CD4-positive, alpha-beta T cell treated with Interleukin-6 for 4 hours (primary cell): ENCODE results near the gene PHOSPHO1.
"Not testable (repeated sequence)": the region's sequence is repeated elsewhere in the genome, so short reads cannot be mapped to it uniquely, and the experiment has no call there.

Experiments
- DNase-seq: peaks from one replicate; pipeline ENCODE4 v3.0.0-alpha.2; 2020; ENCODE audit warnings: mixed read lengths

PHOSPHO1 gene, protein sequence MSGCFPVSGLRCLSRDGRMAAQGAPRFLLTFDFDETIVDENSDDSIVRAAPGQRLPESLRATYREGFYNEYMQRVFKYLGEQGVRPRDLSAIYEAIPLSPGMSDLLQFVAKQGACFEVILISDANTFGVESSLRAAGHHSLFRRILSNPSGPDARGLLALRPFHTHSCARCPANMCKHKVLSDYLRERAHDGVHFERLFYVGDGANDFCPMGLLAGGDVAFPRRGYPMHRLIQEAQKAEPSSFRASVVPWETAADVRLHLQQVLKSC

DNA sequence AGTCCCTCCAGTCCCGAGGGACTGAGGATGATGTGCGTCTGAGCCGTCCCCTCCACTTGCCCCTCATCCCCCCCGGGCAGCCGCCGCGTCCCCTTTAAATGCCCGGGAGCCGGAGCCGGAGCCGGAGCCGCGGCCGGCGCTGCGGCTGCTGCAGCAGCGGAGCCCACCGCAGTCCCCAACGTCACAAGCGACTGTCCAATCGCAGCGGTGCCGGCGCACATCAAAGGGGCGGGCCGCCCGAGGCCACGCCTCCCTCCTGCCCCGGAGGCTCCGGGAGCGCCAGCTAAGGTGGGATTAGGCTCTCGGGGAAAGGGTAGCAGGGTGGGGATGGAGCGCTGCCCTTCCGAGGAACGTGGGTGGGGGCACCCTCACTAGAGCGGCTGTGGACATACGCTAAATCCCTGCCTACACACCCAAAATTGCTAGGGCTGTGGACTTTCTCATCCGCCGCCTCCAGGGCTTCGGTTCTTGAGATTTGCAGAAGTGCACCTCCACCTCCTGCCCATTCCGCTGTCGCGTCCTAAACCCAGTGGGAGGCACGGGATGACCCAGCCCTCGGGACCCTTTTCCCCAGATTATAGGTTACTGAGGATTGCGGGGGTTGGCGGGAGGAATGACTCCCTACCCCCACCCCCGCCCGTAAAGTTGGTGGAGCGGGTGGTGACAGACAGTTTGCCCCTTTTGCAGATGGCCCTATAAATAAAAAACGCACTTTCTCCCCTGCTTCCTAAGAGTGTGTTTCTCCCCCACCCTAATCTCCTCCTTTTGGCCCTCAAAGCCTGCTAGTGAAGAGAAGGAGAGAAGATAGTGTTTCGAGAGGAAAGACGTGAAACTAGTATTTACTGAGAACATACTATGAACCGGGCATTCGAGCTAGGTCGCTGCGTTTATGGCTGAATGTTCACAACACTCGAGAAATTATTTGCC lies at the start of gene PHOSPHO1:
TSS of gene PHOSPHO1 (minus strand) at position 152 of the 927 bp plus-strand sequence. CDS start 4,096 bp downstream, outside the sequence.
- peak; percentile 89 for DNase-seq

DNA sequence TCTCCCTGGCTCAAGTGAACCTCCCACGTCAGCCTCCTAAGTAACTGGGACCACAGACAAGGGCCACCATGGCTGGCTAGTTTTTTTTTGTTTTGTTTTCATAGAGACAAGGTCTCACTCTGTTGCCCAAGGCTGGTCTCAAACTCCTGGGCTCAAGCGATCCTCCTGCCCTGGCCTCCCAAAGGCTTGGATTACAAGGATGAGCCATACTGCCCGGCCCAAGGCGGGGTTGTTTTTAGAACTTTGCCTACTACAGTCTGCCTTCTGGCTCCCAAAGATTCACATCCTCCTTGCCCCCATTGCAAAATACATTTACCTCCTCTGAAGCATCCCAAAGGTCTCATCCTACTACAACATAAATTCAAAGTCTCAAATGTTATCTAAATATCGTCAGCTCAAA lies 49.5 kb upstream of the PHOSPHO1 start:
- no peak for DNase-seq

DNA sequence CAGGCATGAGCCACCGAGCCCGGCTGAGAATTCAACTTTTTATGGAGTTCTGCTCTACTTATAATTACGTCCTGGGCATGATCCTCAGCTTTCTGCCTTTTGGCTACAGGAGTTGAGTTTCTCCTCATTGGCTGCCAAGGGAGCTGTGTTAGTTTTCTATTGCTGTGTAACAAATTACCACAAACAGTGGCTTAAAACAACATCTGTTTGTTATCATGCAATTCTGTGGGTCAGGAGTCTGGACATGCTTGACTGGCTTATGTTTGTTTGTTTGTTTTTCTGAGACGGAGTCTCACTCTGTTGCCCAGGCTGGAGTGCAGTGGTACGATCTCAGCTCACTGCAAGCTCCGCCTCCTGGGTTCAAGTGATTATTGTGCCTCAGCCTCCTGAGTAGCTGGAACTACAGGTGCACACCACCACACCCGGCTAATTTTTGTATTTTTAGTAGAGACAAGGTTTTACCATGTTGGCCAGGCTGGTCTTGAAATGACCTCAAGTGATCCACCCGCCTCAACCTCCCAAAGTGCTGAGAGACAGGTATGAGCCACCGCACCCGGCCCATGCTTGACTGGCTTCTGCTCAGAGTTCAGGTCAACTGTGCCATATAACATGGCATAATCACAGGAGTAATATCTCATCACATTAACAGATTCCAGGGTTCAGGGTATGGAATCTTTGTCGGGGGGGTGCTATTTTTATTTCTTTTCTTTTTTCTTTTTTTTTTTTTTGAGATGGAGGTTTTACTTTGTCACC lies 48.9 kb upstream of the PHOSPHO1 start:
- not testable (repeated sequence) for DNase-seq

DNA sequence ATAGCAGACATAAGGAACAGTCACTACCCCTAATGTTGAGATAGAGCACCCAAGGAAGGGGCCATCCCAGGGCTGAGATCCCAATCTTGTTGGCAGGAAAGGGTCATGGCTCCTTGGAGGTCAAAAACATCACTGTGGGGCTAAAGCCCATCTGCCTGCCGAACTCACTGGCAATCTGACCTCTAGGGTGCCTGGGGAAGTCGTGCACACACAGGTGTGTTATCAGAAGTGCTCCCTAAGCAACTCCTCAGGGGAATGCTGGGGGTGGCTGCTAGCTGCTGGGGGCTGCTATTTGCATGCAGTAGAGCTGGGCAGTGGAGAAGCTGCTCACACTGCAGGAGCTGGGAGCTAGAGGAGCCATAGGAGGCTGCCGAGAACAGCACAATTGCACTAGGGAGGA lies 47.5 kb upstream of the PHOSPHO1 start:
- DNase-seq, result no peak

DNA sequence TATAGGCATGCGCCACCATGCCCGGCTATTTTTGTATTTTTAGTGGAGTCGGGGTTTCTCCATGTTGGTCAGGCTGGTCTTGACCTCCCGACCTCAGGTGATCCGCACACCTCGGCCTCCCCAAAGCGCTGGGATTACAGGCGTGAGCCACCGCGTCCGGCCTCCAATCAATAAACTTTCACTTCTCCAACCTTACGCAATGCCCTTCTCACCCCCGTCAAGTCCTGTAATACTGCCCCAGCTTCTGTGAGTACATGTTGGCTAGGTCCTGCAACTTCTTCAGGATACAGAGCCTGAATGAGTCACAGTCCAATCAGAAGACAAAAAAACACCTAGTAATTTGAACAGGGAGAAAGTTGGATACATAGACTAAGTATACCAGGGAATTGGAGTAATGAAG lies 47.1 kb upstream of the PHOSPHO1 start:
- no peak for DNase-seq

DNA sequence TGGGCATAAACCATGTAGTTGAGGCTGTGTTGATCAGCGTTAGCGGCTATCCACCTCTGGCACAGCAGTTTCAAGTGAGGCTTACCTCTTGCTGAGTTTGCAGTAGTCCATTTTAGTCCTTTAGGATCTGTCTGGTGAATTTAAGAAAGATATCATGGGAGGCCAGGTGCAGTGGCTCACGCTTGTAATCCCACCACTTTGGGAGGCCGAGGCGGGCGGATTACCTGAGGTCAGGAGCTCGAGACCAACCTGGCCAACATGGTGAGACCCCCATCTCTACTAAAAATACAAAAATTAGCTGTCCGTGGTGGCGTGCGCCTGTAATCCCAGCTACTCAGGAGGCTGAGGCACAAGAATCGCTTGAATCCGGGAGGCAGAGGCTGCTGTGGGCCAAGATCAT lies 45.4 kb upstream of the PHOSPHO1 start:
- not testable (repeated sequence) for DNase-seq

DNA sequence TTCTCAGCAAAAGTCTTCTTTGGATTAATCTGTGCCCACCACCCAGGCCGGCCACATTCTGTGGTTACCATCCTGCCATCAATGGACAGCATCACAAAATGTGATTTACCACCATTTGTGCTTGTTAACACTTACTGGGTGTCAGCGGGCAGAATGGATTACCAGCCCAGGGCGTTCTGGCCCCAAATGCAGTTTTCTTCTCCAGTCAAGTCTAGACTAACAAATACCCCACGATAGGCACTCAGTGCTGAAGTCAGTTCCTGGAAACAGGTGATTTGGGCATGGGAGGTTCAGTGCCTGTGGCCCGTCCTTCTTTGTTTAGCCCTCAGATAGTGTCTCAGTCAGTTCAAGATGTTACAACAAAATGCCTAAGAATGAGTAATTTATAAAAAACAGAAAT lies 38.8 kb upstream of the PHOSPHO1 start:
- no peak for DNase-seq

DNA sequence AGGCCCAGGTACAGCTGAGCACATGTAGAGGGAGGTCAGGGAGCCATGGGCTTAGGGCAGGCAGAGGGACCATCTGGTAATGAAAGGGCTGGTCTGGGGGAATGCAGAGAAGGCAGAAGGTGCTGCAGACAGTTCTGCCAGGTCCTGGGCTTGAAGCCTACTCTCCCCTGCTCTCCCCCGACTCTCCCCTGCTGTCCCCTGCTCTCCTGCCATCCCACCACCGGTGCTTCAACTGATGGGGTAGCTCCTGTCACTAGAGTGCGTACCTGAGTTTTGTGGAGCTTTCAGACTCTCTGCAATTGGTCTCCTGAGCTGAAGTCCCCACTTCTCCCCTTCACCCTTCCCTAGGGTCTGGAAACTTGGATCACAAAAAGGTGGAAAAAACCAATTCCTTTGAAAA lies 37.3 kb upstream of the PHOSPHO1 start:
- DNase-seq, result no peak

DNA sequence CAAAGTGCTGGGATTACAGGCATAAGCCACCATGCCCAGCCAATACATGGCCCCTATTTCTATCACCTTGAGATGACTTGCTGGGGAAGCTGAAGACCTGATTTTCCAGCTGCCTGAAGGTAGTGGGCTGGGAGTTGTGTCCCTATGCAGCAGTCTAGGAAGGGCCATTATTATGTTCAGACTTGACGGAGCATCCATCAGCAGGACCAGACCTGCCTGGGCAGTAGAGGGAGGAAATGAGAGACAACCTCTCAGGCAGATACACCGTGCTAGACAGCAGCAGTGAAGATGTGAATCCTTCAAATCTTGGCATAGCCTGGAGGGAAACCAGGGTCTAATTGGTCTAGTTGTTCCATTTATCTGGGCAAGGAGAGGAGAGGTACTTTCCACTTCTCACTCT lies 35.6 kb upstream of the PHOSPHO1 start:
- DNase-seq, result no peak

DNA sequence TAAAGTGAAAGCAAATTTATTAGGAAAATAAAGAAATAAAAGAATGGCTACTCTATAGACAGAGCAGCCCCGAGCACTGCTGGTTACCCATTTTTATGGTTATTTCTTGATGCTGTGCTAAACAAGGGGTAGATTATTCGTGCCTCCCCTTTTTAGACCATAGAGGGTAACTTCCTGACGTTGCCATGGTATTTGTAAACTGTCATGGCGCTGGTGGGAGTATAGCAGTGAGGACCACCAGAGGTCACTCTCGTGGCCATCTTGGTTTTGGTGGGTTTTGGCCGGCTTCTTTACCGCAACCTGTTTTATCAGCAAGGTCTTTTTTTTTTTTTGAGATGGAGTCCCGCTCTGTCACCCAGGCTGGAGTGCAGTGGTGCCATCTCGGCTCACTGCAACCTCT lies 31.0 kb upstream of the PHOSPHO1 start:
- not testable (repeated sequence) for DNase-seq

DNA sequence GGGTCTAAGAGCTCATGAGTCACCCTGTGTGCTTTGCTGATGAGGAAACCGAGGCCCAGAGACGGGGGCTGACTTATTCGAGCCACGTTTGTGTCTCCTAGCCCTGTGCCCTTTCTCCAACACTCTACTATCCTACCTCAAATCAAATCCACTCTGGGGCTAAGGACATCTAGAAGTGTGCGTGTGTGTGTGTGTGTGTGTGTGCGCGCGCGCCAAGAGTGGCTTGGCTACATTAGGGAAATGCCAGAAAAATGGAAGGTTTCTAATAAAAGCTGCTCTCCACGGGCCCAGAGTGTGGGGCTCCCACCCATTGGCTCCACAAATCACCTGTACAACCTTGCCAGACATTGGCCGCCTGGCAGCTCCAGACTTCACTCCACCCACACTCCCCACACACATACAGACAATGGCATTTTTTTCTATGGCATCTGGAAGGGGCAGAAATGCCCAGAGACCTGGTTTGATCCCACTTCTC lies 30.3 kb upstream of the PHOSPHO1 start:
- peak; percentile 58 for DNase-seq

DNA sequence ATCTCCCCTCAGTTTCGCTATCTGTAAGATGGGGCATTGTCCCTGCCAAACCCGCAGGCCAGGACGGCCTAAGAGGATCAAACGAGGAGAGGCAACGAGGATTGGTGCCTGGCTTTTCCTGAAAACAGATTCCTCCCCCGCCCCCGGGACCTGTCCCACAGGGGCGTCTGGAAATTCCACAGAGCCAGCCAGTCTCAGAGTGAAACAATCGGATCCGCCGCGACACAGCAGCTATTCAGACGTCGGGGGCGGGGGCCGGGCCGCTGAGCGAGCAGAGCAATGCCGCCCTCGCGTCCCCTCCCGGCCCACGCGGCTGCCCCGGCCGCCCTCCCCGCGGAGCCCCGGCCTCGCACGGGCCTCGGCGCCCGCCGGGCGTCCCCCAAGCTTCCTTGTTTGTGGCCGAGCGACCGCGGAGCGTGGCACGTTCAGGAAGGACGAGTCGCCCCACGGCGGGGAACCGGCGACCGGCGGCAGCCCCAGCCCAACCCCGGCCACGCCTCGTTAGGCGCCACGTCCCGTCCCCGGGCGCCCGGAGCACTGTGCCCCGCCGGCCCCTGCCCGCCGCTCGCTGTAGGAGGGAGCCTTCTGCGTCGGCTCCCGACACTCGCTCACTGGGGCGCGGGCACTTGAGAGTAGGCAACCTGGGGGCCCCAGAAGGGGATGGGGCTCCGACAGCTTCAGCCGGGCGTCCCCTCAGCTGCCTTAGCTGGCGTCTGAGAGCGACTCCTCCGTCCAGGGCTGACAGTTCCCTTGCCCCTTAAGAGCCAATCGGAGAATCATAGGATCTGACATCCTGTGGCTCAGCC lies 29.6 kb upstream of the PHOSPHO1 start:
- peak; percentile 55 for DNase-seq

DNA sequence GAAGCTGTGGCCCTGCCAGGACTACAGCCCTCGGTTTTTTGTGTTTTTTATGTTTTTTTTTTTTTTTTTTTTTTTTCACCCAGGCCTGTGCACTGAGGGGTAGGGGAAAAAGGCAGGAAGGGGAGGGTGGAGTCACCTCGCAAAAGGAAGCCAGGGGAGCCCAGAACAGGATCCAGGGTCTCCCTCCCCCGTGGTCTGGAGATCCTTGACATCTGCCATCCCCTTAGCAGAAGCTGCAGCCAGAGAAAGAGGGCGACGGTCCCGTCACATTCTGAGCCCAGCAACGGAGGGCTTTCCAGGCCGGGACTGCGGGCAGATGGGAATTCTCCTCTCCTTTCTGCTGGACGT lies 29.1 kb upstream of the PHOSPHO1 start:
- no peak for DNase-seq

DNA sequence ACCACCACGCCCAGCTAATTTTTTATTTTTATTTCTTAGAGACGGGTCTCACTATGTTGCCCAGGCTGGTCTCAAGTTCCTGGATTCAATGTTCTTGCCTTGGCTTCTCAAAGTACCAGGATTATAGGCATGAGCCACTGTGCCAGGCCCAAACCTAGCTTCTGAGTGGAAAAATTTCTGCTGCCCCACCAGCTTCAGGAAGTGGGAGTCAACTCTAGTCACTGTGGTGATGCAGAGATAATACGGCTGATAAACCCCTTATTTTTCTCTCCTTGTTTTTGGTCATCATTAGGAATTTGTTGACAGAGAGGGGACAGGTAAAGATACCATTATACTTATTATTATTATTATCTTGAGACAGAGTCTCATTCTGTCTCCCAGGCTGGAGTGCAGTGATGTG lies 27.8 kb upstream of the PHOSPHO1 start:
- DNase-seq, result no peak

DNA sequence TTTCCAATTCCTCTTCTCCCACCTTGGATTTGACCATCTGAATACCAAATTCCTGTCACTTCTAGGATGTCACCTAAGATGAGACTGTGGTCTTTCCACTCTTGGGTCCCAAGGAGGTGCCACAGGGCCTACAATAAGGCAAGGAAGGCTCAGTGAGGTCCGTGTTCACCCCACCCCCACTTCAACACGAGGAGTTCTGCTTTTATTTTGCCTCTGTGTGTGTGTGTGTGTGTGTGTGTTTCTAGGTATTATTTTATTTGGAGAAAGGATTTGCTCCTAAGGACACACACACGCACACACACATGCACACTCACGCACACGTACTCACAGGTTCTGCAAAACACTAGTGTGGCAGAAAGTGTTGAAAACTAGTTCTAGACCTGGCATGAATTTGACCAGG lies 24.5 kb upstream of the PHOSPHO1 start:
- no peak for DNase-seq

DNA sequence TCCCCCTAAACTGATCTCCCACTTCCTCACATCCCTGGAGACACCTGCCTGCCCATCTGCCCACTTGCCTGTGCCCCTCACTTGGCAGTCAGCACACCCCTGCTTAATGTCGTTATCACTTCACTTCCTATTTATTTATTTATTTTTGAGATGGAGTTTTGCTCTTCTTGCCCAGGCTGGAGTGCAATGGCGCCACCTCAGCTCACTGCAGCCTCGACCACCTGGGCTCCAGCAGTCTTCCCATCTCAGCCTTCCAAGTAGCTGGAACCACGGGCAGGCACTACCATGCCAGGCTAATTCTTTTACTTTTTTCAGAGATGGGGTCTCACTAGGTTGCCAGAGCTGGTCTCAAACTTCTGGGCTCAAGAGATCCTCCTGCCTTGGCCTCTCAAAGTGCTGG lies 23.5 kb upstream of the PHOSPHO1 start:
- no peak for DNase-seq

DNA sequence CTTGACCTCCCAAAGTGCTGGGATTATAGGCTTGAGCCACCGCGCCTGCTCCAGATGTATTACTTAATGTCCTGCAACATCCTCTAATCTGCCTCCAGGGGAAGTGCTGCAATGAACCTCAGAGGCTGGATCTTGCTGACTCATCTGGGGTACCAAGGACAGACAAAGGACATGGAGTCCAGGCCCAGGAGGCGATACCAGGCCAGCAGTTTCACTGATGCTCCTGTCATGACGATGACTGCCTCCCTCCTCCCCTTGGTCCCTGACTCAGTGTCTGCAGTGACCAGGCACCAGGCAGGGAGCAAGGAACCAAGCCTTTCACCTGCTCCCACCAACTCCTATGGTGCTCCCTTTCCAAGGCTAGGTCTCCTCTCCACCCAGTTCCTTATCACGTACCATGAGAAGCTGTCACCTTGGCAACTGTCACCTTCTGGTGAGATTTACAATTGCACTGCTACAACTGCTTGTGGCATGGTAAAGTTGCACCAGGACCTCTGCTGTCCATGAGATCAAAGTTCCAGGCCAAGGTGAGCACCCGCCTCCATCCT lies 21.6 kb upstream of the PHOSPHO1 start:
- DNase-seq, result no peak

DNA sequence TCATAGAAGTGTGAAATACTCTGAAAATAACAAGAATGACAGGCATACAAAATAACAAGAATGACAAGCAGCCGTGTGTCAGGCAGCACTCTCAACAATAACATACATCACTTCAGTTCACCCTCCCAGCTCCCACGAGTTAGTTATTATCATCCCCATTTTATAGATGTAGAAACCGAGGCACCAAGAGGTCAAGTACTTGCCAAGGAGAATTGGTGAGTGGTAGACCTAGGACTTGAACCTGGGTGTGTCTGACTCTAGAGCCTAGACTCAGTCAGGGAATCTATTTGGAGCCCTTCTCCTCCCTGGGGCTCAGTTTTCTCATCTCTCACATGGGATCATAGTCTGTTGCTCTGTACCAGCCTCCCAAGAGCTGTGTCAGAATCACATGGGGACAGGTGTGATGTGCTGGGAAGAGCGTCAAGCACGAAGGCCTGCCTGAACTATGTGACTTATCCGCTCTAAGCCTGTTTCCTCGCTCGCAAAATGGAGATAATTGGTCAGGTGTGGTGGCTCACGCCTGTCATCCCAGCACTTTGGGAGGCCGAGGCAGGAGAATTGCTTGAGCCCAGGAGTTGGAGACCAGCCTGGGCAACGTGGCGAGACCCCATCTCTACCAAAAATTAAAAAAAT lies 19.4 kb upstream of the PHOSPHO1 start:
- no peak for DNase-seq

DNA sequence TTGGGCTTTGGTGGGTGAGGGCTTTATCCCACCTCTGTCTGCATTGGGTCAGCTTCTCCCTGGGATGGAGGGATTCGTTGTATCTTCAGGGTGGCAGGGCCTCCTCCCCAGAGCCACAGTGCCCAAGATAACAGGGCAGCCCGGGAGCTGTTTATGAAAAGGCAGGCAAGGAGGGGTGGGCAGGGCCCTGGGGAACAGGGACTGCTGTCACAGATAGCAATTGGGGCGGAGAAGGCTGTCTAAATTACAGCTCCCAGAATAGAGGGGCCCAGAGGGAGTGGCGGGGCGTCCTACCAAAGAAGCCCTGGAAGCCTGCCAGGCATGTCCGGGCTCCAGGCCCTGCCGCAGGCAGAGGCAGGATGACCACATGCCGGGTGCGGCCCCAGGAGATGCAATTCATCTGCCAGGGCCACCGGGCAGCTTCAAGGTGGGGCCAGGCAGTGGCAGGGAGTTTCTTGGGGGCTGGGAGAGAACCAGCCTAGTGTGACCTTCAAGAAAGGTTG lies 18.8 kb upstream of the PHOSPHO1 start:
- no peak for DNase-seq

DNA sequence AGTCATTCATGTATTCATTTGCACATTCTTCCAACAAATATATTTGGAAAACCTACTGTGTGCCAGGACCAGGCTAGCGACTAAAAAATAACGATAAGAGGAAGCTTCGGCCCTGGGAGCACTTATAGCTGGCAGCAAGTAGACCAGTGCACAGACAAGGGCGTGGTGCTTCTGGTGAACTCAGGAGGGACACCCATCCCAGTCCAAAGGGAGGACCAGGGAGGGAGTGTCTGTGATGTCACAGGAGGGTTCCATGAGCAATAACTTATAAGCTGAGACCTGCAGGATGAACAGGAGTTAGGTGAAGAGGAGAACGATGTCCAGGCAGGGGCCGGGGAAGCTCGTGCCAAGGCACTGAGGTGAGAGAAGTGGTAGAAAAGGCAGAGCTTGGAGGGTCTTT lies 17.4 kb upstream of the PHOSPHO1 start:
- DNase-seq, result no peak

DNA sequence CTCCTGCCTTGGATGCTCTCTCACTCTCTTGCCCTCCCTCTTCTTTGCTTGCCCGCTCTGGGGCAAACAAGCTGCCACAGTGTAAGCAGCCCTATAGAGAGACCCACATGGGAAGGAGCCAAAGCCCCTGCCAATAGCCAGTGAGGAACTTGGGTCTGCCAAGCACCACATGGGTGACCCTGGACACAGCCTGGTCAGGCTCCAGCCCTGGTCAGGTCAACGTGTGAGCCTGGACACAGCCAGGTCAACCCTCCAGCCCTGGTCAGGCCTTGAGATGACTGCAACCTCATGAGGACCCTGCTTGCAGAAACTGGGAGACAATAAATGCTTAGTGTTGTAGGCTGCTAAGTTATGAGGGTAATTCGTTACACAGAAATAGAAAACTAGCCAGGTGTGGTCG lies 14.3 kb upstream of the PHOSPHO1 start:
- no peak for DNase-seq

DNA sequence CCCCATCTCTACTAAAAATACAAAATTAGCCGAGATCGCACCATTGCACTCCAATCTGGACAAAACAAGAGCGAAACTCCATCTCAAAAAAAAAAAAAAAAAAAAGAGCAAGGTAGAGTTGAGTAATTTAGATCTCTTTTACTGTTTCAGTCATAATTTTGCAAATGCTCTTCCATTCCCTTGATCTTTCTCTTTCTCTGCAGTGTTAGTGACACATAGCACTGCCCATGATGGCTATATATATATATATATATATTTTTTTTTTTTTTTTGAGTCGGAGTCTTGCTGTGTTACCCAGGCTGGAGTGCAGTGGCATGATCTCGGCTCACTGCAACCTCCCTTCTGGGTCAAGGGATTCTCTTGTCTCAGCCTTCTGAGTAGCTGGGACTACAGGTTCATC lies 12.2 kb upstream of the PHOSPHO1 start:
- no peak for DNase-seq
